ENCODE results near the gene SUSD6.

Gene SUSD6

GRCh38 chr14:69755296-69755695 lies 143.9 kb downstream of the SUSD6 start:
- DNase-seq (ENCODE audit: low read depth in 2 of 3, low spot score in 1 of 3), result no peak

GRCh38 chr14:69755784-69756183 lies 144.4 kb downstream of the SUSD6 start:
- DNase-seq (ENCODE audit: low read depth in 2 of 3, low spot score in 1 of 3), result no peak

- DNase-seq (ENCODE audit: low read depth in 2 of 3, low spot score in 1 of 3), result no peak
Measured at GRCh38 chr14:69756298-69756697, 144.9 kb downstream of the SUSD6 start.

DNA sequence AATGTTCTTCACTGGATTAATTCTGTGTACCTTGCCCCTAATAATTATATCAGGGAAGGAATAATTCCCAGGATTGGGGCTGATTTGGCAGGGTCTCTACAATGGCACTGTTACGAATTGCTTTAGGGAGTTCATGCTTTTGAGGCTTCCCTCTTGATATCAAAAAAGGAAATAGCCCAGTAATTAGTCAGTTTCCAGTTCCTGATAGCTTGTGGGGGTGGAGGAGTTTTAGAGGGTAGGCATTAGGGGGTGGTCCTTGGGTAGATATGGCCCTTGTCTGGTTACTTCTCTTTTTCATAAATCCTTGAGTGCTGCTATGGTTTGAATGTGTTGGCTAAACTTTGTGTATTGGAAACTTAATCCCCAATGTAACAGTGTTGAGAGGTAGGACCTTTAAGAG lies 149.4 kb downstream of the SUSD6 start:
- DNase-seq (ENCODE audit: low read depth in 2 of 3, low spot score in 1 of 3), result no peak

GRCh38 chr14:69763761-69764510 lies 152.5 kb downstream of the SUSD6 start:
- peak; percentile 21 to 31 (median 30) for DNase-seq (ENCODE audit: low read depth in 2 of 3, low spot score in 1 of 3)
